ENCODE measurements around the gene KDM8.
A peak's percentile ranks its signal among the peaks of the same experiment; 100 is the strongest.

KDM8 gene

GRCh38 chr16:27242398-27242797 lies 39.1 kb downstream of the KDM8 start:
- peaks cover 1% of the 10 kb centered on the region for H3K9me3 ChIP-seq (ENCODE audit: insufficient read depth, low read depth, low read length)
- H3K79me1 ChIP-seq (ENCODE audit: low read length) = peaks cover 4% of the 10 kb centered on the region
- no peak overlapping the region for H2BK120ac ChIP-seq (ENCODE audit: insufficient read depth, low read length, poor library complexity)
- no peak overlapping the region for H4K91ac ChIP-seq (ENCODE audit: low read depth, low read length)
- DNase-seq = no peak
- H4K8ac ChIP-seq (ENCODE audit: low read depth, low read length) = no peak overlapping the region
- H2BK12ac ChIP-seq (ENCODE audit: low read length) = no peak overlapping the region
- no peak overlapping the region for H3K18ac ChIP-seq (ENCODE audit: low read length)
- no peak overlapping the region for H3K4me2 ChIP-seq (ENCODE audit: low read length)
- peaks cover 7 to 15% of the 10 kb centered on the region in 2 experiments for H3K4me1 ChIP-seq (ENCODE audit: control insufficient read depth in 1 of 2, insufficient read depth in 2 of 2, low read length in 2 of 2)
- no peak overlapping the region for H2AK5ac ChIP-seq (ENCODE audit: low read length)
- no peak overlapping the region for H4K12ac ChIP-seq (ENCODE audit: low read depth, low read length)
- H3K36me3 ChIP-seq (ENCODE audit: control insufficient read depth in 1 of 2, insufficient read depth in 2 of 2, low read length in 2 of 2) = no peaks in the 10 kb centered on the region
- no peak overlapping the region for H2BK5ac ChIP-seq (ENCODE audit: low read depth, low read length, poor library complexity)
- H2AFZ ChIP-seq (ENCODE audit: insufficient read depth, low read length, poor library complexity) = no peak overlapping the region
- H3K4ac ChIP-seq (ENCODE audit: low read depth, low read length) = no peak overlapping the region
- H3K23ac ChIP-seq (ENCODE audit: low read length) = no peak overlapping the region
- no peak overlapping the region for H3K9ac ChIP-seq (ENCODE audit: low read length)
- no peak overlapping the region for H3K14ac ChIP-seq (ENCODE audit: low read length)
- H3K4me3 ChIP-seq (ENCODE audit: low read depth, low read length) = no peak overlapping the region
- no peaks in the 10 kb centered on the region for H3K27me3 ChIP-seq (ENCODE audit: insufficient read depth, low read length)
- no peaks in the 10 kb centered on the region for H3K79me2 ChIP-seq (ENCODE audit: control insufficient read depth, insufficient read depth, low read length, poor library complexity)
- H3K27ac ChIP-seq (ENCODE audit: low read depth, low read length) = no peak overlapping the region
- WGBS (ENCODE audit: extremely low coverage, insufficient coverage, insufficient read length) = no CpG with 5 or more reads among the region's 2 CpGs

GRCh38 chr16:27242868-27243590 lies 39.7 kb downstream of the KDM8 start:
- H3K9me3 ChIP-seq (ENCODE audit: insufficient read depth, low read depth, low read length) = no peaks in the 10 kb centered on the region
- no peak overlapping the region for H2AFZ ChIP-seq (ENCODE audit: insufficient read depth, low read length, poor library complexity)
- H3K79me1 ChIP-seq (ENCODE audit: low read length) = peaks cover 4% of the 10 kb centered on the region
- no CpG with 5 or more reads among the region's 13 CpGs for WGBS (ENCODE audit: extremely low coverage, insufficient coverage, insufficient read length)
- no peaks in the 10 kb centered on the region for H3K36me3 ChIP-seq (ENCODE audit: control insufficient read depth in 1 of 2, insufficient read depth in 2 of 2, low read length in 2 of 2)
- H3K4me1 ChIP-seq (ENCODE audit: control insufficient read depth in 1 of 2, insufficient read depth in 2 of 2, low read length in 2 of 2) = peaks cover 7 to 12% of the 10 kb centered on the region in 2 experiments
- H3K27ac ChIP-seq (ENCODE audit: low read depth, low read length) = peak overlapping the region; percentile 14
- DNase-seq = peak in 1 of 2 donors; percentile 38
- H3K9ac ChIP-seq (ENCODE audit: low read length) = no peak overlapping the region
- no peak overlapping the region for H3K18ac ChIP-seq (ENCODE audit: low read length)
- H2BK12ac ChIP-seq (ENCODE audit: low read length) = no peak overlapping the region
- no peak overlapping the region for H3K4me2 ChIP-seq (ENCODE audit: low read length)
- H3K79me2 ChIP-seq (ENCODE audit: control insufficient read depth, insufficient read depth, low read length, poor library complexity) = no peaks in the 10 kb centered on the region
- H4K91ac ChIP-seq (ENCODE audit: low read depth, low read length) = no peak overlapping the region
- peak overlapping the region; percentile 14 for H3K14ac ChIP-seq (ENCODE audit: low read length)
- no peak overlapping the region for H4K12ac ChIP-seq (ENCODE audit: low read depth, low read length)
- no peak overlapping the region for H3K4ac ChIP-seq (ENCODE audit: low read depth, low read length)
- H3K27me3 ChIP-seq (ENCODE audit: insufficient read depth, low read length) = no peaks in the 10 kb centered on the region
- H4K8ac ChIP-seq (ENCODE audit: low read depth, low read length) = no peak overlapping the region
- no peak overlapping the region for H2BK120ac ChIP-seq (ENCODE audit: insufficient read depth, low read length, poor library complexity)
- H3K4me3 ChIP-seq (ENCODE audit: low read depth, low read length) = no peak overlapping the region
- H2BK5ac ChIP-seq (ENCODE audit: low read depth, low read length, poor library complexity) = no peak overlapping the region
- H3K23ac ChIP-seq (ENCODE audit: low read length) = no peak overlapping the region
- no peak overlapping the region for H2AK5ac ChIP-seq (ENCODE audit: low read length)

- no peak overlapping the region for H3K18ac ChIP-seq (ENCODE audit: low read length)
- no peak overlapping the region for H2AK5ac ChIP-seq (ENCODE audit: low read length)
- no peak overlapping the region for H2BK5ac ChIP-seq (ENCODE audit: low read depth, low read length, poor library complexity)
- H3K79me2 ChIP-seq (ENCODE audit: control insufficient read depth, insufficient read depth, low read length, poor library complexity) = no peaks in the 10 kb centered on the region
- H3K9ac ChIP-seq (ENCODE audit: low read length) = no peak overlapping the region
- H4K8ac ChIP-seq (ENCODE audit: low read depth, low read length) = no peak overlapping the region
- WGBS (ENCODE audit: extremely low coverage, insufficient coverage, insufficient read length) = no CpG with 5 or more reads among the region's 11 CpGs
- no peak overlapping the region for H4K91ac ChIP-seq (ENCODE audit: low read depth, low read length)
- no peak overlapping the region for H3K4ac ChIP-seq (ENCODE audit: low read depth, low read length)
- no peak overlapping the region for H3K23ac ChIP-seq (ENCODE audit: low read length)
- H2BK120ac ChIP-seq (ENCODE audit: insufficient read depth, low read length, poor library complexity) = no peak overlapping the region
- no peaks in the 10 kb centered on the region for H3K27me3 ChIP-seq (ENCODE audit: insufficient read depth, low read length)
- no peak for DNase-seq
- H3K27ac ChIP-seq (ENCODE audit: low read depth, low read length) = no peak overlapping the region
- H2BK12ac ChIP-seq (ENCODE audit: low read length) = no peak overlapping the region
- H3K4me3 ChIP-seq (ENCODE audit: low read depth, low read length) = no peak overlapping the region
- no peak overlapping the region for H3K4me2 ChIP-seq (ENCODE audit: low read length)
- H3K79me1 ChIP-seq (ENCODE audit: low read length) = peaks cover 4% of the 10 kb centered on the region
- H4K12ac ChIP-seq (ENCODE audit: low read depth, low read length) = no peak overlapping the region
- H2AFZ ChIP-seq (ENCODE audit: insufficient read depth, low read length, poor library complexity) = no peak overlapping the region
- H3K14ac ChIP-seq (ENCODE audit: low read length) = no peak overlapping the region
- no peaks in the 10 kb centered on the region for H3K36me3 ChIP-seq (ENCODE audit: control insufficient read depth in 1 of 2, insufficient read depth in 2 of 2, low read length in 2 of 2)
- no peaks in the 10 kb centered on the region for H3K9me3 ChIP-seq (ENCODE audit: insufficient read depth, low read depth, low read length)
- peaks cover 7 to 12% of the 10 kb centered on the region in 2 experiments for H3K4me1 ChIP-seq (ENCODE audit: control insufficient read depth in 1 of 2, insufficient read depth in 2 of 2, low read length in 2 of 2)
Measured at GRCh38 chr16:27243725-27244362, 40.5 kb downstream of the KDM8 start.

GRCh38 chr16:27244363-27244755 lies 41.0 kb downstream of the KDM8 start:
- no peak overlapping the region for H2AFZ ChIP-seq (ENCODE audit: insufficient read depth, low read length, poor library complexity)
- no peak for DNase-seq
- no peak overlapping the region for H2BK12ac ChIP-seq (ENCODE audit: low read length)
- no peak overlapping the region for H3K9ac ChIP-seq (ENCODE audit: low read length)
- no peak overlapping the region for H3K4ac ChIP-seq (ENCODE audit: low read depth, low read length)
- no peak overlapping the region for H3K4me2 ChIP-seq (ENCODE audit: low read length)
- no peak overlapping the region for H2BK120ac ChIP-seq (ENCODE audit: insufficient read depth, low read length, poor library complexity)
- H4K8ac ChIP-seq (ENCODE audit: low read depth, low read length) = no peak overlapping the region
- H3K36me3 ChIP-seq (ENCODE audit: control insufficient read depth in 1 of 2, insufficient read depth in 2 of 2, low read length in 2 of 2) = no peaks in the 10 kb centered on the region
- H2AK5ac ChIP-seq (ENCODE audit: low read length) = no peak overlapping the region
- H3K18ac ChIP-seq (ENCODE audit: low read length) = no peak overlapping the region
- peaks cover 4% of the 10 kb centered on the region for H3K79me1 ChIP-seq (ENCODE audit: low read length)
- no CpG with 5 or more reads among the region's 7 CpGs for WGBS (ENCODE audit: extremely low coverage, insufficient coverage, insufficient read length)
- no peaks in the 10 kb centered on the region for H3K27me3 ChIP-seq (ENCODE audit: insufficient read depth, low read length)
- no peak overlapping the region for H3K4me3 ChIP-seq (ENCODE audit: low read depth, low read length)
- H3K9me3 ChIP-seq (ENCODE audit: insufficient read depth, low read depth, low read length) = no peaks in the 10 kb centered on the region
- H3K4me1 ChIP-seq (ENCODE audit: control insufficient read depth in 1 of 2, insufficient read depth in 2 of 2, low read length in 2 of 2) = peaks cover 7 to 12% of the 10 kb centered on the region in 2 experiments
- H3K14ac ChIP-seq (ENCODE audit: low read length) = no peak overlapping the region
- H4K12ac ChIP-seq (ENCODE audit: low read depth, low read length) = no peak overlapping the region
- no peak overlapping the region for H4K91ac ChIP-seq (ENCODE audit: low read depth, low read length)
- no peak overlapping the region for H2BK5ac ChIP-seq (ENCODE audit: low read depth, low read length, poor library complexity)
- no peaks in the 10 kb centered on the region for H3K79me2 ChIP-seq (ENCODE audit: control insufficient read depth, insufficient read depth, low read length, poor library complexity)
- no peak overlapping the region for H3K27ac ChIP-seq (ENCODE audit: low read depth, low read length)
- no peak overlapping the region for H3K23ac ChIP-seq (ENCODE audit: low read length)
